Hepatocyte (in vitro differentiated cells): ENCODE data around the gene RLN3. TPM values are rescaled to one million over a fixed set of nuclear protein-coding genes. Genes with fewer than 3 reads are reported as not detected.
"Not testable (repeated sequence)": the region's sequence is repeated elsewhere in the genome, so short reads cannot be mapped to it uniquely, and the experiment has no call there.

Source experiments
- DNase-seq: peaks from one replicate; pipeline ENCODE4 v3.0.0-alpha.2; 2016; ENCODE audit warnings: low spot score
- H2AFZ ChIP-seq: fragments of 200-600 bp; sonication (generic); 2 replicates; pipeline ENCODE4 v1.6.0; 2016; ENCODE audit warnings: antibody characterized with exemption, mild to moderate bottlenecking
- H3K27ac ChIP-seq: fragments of 200-600 bp; sonication (generic); 2 replicates; pipeline ENCODE4 v1.5.1; 2016; ENCODE audit warnings: mild to moderate bottlenecking
- H3K27me3 ChIP-seq: fragments of 200-600 bp; sonication (generic); 2 replicates; pipeline ENCODE4 v1.6.1; 2016
- H3K36me3 ChIP-seq: fragments of 200-600 bp; sonication (generic); replicated peaks from 2 replicates; pipeline ENCODE4 v1.5.1; 2016; ENCODE audit warnings: low read depth; ENCODE audit not compliant: insufficient read depth
- H3K4me1 ChIP-seq: fragments of 200-600 bp; sonication (generic); 2 replicates; pipeline ENCODE4 v1.5.1; 2016; ENCODE audit warnings: mild to moderate bottlenecking, moderate library complexity; ENCODE audit not compliant: insufficient read depth
- H3K4me2 ChIP-seq: fragments of 200-600 bp; sonication (generic); 2 replicates; pipeline ENCODE4 v1.6.0; 2016
- H3K4me3 ChIP-seq: fragments of 200-600 bp; sonication (generic); 2 replicates; pipeline ENCODE4 v1.5.1; 2016; ENCODE audit warnings: mild to moderate bottlenecking
- H3K79me2 ChIP-seq: fragments of 200-600 bp; sonication (generic); 2 replicates; pipeline ENCODE4 v1.6.0; 2017; ENCODE audit warnings: mild to moderate bottlenecking
- H3K9me2 ChIP-seq: fragments of 200-600 bp; sonication (generic); replicated peaks from 2 replicates; pipeline ENCODE4 v1.6.0; 2017; ENCODE audit warnings: mild to moderate bottlenecking; ENCODE audit not compliant: insufficient read depth
- H3K9me3 ChIP-seq: fragments of 200-600 bp; sonication (generic); 2 replicates; pipeline ENCODE4 v1.5.1; 2016; ENCODE audit warnings: low read depth, mild to moderate bottlenecking
- H4K20me1 ChIP-seq: fragments of 200-600 bp; sonication (generic); 2 replicates; pipeline ENCODE4 v1.6.0; 2016; ENCODE audit warnings: mild to moderate bottlenecking; ENCODE audit not compliant: insufficient read depth, poor library complexity, severe bottlenecking
- CTCF ChIP-seq: fragments of 200-600 bp; sonication (generic); IDR thresholded peaks from 2 replicates; pipeline ENCODE4 v1.5.1; 2016; ENCODE audit warnings: antibody characterized with exemption, mild to moderate bottlenecking; ENCODE audit not compliant: poor library complexity
- EZH2 ChIP-seq: fragments of 200-600 bp; sonication (generic); IDR thresholded peaks from 2 replicates; pipeline ENCODE4 v1.6.1; 2016; ENCODE audit warnings: antibody characterized with exemption, mild to moderate bottlenecking, borderline replicate concordance
- EZH2phosphoT487 ChIP-seq: fragments of 200-600 bp; sonication (generic); IDR thresholded peaks from one replicate; pipeline ENCODE4 v1.6.1; 2018; ENCODE audit warnings: antibody characterized with exemption, mild to moderate bottlenecking, low read depth, moderate library complexity; ENCODE audit not compliant: unreplicated experiment, severe bottlenecking
- WGBS: methylation state at CpG from one replicate; pipeline ENCODE4 v1.1.6; 2016; ENCODE audit warnings: low lambda C conversion rate; ENCODE audit errors: missing lambda C conversion rate; 5-methylcytosine and 5-hydroxymethylcytosine counted together
- polyA plus RNA-seq: library from polyadenylated mRNA; unstranded; fragments of >200 nt; fragmentation: Nextera tagmentation; extraction: Ambion mirVana; gene quantifications from 2 replicates; pipeline ENCODE4 v1.2.1, GENCODE V29; 2016
- total RNA-seq: library from RNA; depleted of rRNA; stranded (reverse); fragments of >200 nt; gene quantifications from 2 replicates; pipeline ENCODE4 v1.2.3, GENCODE V29; 2014

Gene RLN3
- total and polyA plus RNA-seq, 2 experiments from 2014 or later = not detected

- Histone ChIP-seq H3K79me2 (no peaks in the 10 kb centered on the region), H4K20me1 (no peaks in the 10 kb centered on the region), H3K9me2 (no peaks in the 10 kb centered on the region), H2AFZ (no peak overlapping the region), H3K36me3 (no peaks in the 10 kb centered on the region), H3K4me2 (peak overlapping the region; percentile 27), H3K27ac (peak overlapping the region; percentile 49), H3K4me3 (no peak overlapping the region), H3K9me3 (no peaks in the 10 kb centered on the region), H3K27me3 (no peaks in the 10 kb centered on the region), H3K4me1 (no peaks in the 10 kb centered on the region)
- DNase-seq = peak; percentile 53
- TF ChIP-seq EZH2phosphoT487 = no peak
- no peak for TF ChIP-seq EZH2
- TF ChIP-seq CTCF = no peak
- 94% methylated on average over 8 of the region's 8 CpGs for WGBS
Measured at GRCh38 chr19:14015524-14016035, 12.4 kb upstream of the RLN3 start.

GRCh38 chr19:14019100-14019499 is 8.8 kb upstream of the RLN3 start:
- Histone ChIP-seq H3K4me1 (no peaks in the 10 kb centered on the region), H3K79me2 (no peaks in the 10 kb centered on the region), H3K4me2 (no peak overlapping the region), H2AFZ (no peak overlapping the region), H4K20me1 (no peaks in the 10 kb centered on the region), H3K4me3 (no peak overlapping the region), H3K27ac (no peak overlapping the region), H3K9me2 (no peaks in the 10 kb centered on the region), H3K9me3 (no peaks in the 10 kb centered on the region), H3K27me3 (no peaks in the 10 kb centered on the region), H3K36me3 (no peaks in the 10 kb centered on the region)
- DNase-seq = no peak
- no peak for TF ChIP-seq EZH2
- TF ChIP-seq CTCF = no peak
- no peak for TF ChIP-seq EZH2phosphoT487
- WGBS = 87% methylated on average over 6 of the region's 6 CpGs

- not testable (repeated sequence) for DNase-seq, H3K4me3 ChIP-seq, H3K27me3 ChIP-seq, H4K20me1 ChIP-seq, H3K4me1 ChIP-seq, H2AFZ ChIP-seq, H3K27ac ChIP-seq, H3K36me3 ChIP-seq, H3K9me2 ChIP-seq, H3K4me2 ChIP-seq, H3K79me2 ChIP-seq, H3K9me3 ChIP-seq
- WGBS = 69% methylated on average over 3 of the region's 3 CpGs
Measured at GRCh38 chr19:14019739-14020138, 8.2 kb upstream of the RLN3 start.

GRCh38 chr19:14021474-14021873 is 6.5 kb upstream of the RLN3 start:
- no peak for DNase-seq
- no peaks in the 10 kb centered on the region for H3K27me3 ChIP-seq
- no peaks in the 10 kb centered on the region for H3K79me2 ChIP-seq
- H3K36me3 ChIP-seq = no peaks in the 10 kb centered on the region
- no peak overlapping the region for H2AFZ ChIP-seq
- H3K4me2 ChIP-seq = no peak overlapping the region
- H3K9me2 ChIP-seq = no peaks in the 10 kb centered on the region
- no peaks in the 10 kb centered on the region for H3K4me1 ChIP-seq
- no peaks in the 10 kb centered on the region for H4K20me1 ChIP-seq
- 73% methylated on average over 5 of the region's 5 CpGs for WGBS
- H3K4me3 ChIP-seq = no peak overlapping the region
- H3K27ac ChIP-seq = no peak overlapping the region
- TF ChIP-seq CTCF (no peak), EZH2 (no peak), EZH2phosphoT487 (no peak)
- H3K9me3 ChIP-seq = no peaks in the 10 kb centered on the region
